SHP77 treated with DMSO at 0.1 percent for 48 hours (cell line): Measurements from ENCODE around the gene COLQ.
"Not testable (repeated sequence)": the region's sequence is repeated elsewhere in the genome, so short reads cannot be mapped to it uniquely, and the experiment has no call there.

Experiments
- DNase-seq: peaks from one replicate; lab custom pipeline; 2025; lab: John Stamatoyannopoulos, UW

The COLQ gene

DNA sequence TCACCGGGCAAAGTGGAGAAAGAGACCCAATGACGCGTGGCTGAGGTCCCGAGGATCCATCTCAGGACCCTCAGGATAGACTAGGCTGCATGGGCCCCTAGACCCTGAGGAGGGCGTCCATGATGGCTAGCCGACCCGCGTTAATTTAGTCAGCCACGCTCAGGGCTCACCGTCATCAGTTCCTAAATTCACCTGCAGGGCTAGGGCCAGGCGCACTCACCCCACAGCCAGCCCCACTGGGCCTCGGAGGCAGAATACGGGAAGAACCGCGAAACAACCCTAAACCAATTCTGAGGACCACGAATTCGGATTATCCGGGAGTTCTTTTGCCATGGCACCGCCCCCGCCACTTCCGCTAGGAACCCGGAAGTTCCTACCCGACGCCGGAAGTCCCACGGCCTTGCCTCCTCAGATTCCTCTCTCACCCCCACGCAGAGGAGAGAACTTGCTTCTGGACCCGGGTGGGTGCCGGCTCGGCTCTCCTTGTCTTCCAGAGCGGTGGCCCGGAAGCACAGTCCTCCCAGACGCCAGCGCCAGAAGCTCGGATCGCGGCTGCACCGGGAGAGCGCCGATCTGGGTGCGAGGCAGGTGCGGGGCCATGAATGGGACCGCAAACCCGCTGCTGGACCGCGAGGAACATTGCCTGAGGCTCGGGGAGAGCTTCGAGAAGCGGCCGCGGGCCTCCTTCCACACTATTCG lies 94.2 kb downstream of the COLQ start, which contains the start of the genes EAF1 and METTL6:
TSS of gene EAF1 (plus strand) at position 417 of the 699 bp plus-strand sequence. CDS start at position 599, 182 bp downstream.
TSS of gene METTL6 (minus strand) at position 363 of the 699 bp plus-strand sequence. CDS start 1,033 bp downstream, outside the sequence.
- DNase-seq: peak; percentile 54

DNA sequence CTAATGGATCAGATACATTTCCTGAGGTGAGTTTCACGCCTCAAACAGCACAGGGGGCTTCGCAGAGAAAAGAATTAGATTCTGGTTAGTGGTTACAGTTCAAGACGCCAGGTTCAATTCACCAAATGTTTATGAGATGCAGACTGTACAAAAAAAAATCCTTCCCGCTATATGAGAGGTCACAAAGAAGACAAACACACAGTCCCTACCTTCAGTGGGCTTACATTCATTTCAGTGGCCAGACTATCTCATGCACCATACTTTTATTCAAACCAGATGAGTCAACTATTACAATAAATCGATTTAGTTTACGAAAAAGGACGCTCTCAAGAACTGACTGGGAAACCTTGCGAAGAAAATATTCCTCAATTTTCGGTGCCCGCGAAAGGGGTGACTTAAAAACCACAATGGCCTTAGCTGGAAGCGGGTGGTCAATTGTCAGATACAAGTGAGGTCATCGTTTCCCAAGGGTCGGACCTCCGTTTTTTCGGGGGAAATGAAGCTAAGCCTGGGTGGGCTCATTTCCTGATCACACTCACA lies 94.9 kb downstream of the COLQ start:
- no peak for DNase-seq

DNA sequence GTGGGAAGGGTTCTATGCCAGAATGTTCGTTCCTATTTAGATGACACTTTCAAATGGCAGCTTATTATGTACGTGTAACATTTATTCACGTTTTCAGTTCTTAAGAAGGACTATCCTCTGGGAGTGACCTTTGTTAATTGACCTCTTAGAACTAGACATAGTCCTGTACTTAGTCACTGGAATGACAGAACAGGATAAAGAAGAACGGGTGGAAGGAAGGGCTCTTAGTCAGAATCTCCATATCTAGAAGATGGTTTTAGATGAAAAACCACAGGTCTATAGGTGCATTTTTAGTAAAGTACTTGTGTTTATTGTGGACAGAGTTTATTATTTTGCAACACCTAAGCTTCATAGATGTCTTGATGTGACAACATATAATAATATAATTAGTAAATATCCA lies 100.6 kb downstream of the COLQ start:
- no peak for DNase-seq

DNA sequence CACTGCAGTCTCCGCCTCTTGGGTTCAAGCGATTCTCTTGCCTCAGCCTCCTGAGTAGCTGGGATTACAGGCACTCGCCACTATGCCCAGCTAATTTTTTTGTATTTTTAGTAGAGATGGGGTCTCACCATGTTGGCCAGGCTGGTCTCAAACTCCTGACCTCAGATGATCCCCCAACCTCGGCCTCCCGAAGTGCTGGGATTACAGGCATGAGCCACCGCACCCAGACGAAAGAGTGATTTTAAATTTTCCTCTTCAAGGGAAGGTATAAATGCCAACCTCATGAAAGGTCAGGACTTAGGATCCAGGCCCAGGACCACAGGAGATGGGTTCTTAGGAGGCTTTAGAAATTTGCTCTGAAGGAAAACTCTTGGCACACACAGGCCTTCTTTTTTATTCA lies 110.5 kb downstream of the COLQ start:
- DNase-seq: not testable (repeated sequence)

DNA sequence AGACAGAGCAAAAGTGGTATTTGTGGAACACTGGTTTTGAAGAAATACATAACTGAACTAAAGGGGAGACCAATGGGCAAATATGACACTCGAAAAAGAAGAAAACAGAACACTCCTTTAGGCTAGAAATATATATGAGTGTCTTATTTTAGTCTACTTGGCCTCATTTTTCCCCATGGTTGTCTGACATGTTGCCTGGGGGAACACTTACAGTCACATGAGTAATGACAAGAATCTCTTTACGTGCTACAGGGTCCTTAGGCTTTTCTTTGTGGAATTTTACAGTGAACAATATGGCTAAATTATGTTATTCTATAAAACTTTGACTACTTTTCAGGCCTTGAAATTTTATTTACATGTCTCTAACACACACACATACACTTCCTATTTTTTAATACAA lies 111.7 kb downstream of the COLQ start:
- no peak for DNase-seq

DNA sequence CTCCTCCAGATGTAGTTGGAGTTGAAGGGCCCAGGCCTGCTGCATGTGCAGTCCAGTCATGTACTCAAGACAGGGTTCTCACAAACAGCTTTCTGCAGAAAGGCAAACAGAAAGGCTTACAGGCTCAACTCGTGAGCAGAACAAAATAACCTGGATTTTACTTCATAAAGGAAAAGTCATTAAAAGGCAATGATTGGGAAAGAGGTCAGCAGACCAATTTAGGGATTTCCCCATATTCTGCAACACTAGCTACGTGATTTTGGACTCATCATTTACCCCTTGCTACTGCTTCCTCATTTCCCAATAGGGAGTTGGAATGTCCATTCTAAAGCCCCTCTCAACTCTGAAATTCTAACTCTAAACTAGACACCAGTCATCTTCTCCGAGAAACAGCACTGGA lies 112.3 kb downstream of the COLQ start:
- DNase-seq: no peak

DNA sequence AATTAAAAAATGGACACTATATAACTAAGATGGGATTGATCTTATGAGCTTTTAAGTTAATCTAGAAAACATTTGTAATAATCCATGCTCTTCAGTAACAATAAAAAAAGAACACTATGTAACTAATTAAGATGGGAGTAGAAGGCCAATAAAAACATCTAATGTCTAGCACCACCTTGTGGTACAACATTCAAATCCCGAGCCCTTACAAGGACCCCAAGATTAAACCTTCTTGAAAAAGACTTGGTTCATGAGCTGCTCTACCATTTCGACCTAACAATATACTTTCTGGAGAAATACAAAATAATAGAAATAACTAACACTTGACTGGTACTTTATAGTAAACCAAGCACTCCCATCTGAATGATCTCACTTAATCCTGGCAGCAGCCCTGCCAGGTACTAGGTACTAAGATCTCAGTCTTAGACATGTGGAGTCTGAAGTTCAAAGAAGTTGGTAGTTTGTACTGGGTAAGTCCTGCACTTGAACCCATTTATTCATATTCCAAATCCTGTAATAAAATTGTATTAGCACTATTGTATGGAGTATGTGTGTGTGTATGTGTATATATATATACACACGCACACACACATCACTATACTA lies 116.0 kb downstream of the COLQ start:
- peak; percentile 16 for DNase-seq

DNA sequence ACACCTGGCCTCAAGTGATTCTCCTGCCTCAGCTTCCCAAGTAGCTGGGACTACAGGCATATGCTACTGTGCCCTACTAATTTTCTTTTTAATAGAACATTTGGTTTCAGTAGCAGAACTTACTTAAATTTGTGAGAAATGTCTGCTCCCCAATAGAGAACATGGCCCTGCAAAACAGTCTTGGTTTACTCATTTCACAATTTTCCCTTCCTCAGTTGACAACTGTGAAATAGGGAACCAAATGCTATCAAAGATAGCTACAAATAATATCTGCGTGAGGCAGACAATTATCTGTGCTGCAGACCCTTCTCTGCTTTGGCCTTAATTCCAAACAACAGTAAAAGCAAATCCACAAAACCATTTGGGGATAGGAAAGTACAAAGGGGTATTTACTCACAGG lies 116.7 kb downstream of the COLQ start:
- DNase-seq: no peak

DNA sequence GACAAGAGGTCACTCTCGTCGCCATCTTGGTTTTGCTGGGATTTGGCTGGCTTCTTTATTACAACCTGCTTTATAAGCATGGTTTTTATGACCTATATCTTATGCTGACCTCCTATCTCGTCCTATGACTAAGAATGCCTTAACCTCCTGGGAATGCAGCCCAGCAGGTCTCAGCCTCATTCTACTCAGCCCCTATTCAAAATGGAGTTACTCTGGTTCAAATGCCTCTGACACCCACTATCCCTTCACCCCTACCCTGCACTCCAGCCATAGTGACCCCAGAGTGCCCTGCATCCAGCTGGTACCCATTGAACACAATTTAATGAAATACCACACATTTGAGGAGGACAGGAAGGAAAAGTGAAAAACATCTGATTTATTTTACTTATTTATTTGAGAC lies 117.5 kb downstream of the COLQ start:
- no peak for DNase-seq

DNA sequence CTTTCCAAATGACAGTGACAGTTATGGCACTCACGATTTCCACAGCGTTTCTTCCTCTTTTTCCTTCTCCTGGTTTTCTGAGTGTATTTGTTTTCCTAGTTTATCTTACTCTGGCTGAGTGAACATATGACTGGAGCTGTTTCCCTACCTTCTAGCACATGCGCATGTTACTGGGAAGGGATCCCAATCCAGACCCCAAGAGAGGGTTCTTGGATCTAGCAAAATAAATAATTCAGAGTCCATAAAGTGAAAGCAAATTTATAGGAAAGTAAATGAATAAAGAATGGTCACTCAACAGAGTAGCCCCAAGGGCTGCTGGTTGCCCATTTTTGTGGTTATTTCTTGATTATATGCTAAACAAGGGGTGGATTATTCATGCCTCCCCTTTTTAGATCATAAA lies 118.0 kb downstream of the COLQ start:
- no peak for DNase-seq

DNA sequence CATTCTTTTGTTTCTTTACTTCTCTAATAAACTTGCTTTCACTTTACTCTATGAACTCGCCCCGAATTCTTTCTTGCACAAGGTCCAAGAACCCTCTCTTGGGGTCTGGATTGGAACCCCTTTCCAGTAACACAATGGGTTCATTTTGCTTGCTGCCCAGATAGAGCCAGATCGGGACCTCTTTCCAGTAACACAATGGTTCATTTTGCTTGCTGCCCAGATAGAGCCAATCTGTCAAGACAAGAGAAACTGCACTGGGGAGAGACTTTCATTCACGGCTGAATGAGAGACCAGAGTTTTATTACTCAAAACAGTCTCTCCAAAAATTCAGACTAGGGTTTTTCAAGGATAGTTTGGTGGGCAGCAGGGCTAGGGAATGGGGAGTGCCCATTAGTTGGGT lies 119.6 kb downstream of the COLQ start:
- DNase-seq: no peak
